GM18499 (cell line): Measurements from ENCODE around the gene PRG3.

Experiments used
- ATAC-seq: cut with Tn5 transposase; IDR thresholded peaks from one replicate; pipeline ENCODE4 v1.9.1; 2021; ENCODE audit warnings: moderate number of reproducible peaks; ENCODE audit not compliant: insufficient read depth, unreplicated experiment

The PRG3 gene

DNA sequence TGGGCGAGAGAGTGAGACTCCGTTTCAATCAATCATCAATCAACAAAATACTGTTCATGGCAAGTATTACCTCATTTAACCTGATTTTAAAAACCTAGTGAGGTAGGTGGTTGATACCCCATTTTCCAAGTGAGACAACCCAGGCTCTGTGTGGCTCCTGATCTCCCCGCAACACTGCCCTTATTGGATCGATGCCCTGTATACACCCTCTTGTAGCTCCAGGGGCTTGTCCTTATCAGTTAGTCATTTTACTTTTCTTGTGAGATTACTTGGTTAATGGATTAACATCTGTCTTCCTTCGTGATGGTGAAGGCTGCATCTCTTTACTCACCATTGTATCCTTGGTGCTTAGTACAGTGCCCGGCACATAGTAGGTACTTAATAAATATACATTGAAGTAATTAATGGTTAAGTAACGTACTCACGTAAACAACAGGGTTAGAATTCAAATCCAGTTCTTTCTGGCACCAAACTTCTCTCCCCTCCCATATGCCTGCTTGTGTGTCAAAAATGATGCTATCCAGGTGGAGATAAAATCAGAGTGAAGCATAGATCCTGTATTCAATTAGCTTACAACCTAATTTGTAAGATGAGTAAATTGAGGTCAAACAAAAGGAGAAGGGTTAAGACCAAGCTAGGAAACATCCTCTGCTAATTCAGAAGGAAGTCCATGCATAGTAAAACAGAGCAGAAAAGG lies 11.3 kb upstream of the PRG3 start:
- no peak for ATAC-seq

DNA sequence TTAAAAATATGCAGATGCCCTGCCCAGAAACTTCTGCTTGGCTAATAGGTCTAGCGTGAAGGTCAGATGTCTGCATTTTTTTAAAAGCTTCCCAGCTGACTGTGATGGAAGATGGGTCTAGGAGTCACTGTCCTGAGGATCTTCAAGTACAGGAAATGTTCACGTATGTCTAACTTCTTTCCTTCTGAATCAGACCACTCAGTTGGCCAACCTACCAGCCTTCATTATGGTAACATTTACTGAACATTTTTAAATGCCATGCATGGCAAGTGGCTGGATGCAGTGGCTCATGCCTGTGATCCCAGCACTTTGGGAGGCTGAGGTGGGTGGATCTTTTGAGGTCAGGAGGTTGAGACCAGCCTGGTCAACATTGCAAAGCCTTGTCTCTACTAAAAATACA lies 10.6 kb upstream of the PRG3 start:
- ATAC-seq: no peak

DNA sequence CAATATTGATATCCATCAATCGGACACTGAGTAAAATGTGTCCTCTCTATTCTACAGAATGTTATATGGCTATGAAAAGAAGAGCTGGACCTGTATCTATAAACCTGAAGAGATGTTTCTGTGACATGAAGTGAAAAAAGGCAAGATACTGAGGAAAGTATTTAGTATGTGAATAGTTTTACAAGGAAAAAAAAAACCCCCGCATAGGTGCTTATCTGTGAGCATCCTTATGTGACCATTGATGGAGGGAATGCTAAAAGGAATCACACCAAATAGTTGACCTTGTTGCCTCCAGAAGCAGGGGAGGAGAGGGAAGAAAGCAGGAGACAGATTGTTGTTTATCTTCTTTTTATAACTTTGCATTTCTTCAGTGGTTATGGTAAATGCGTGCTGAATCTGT lies 10.2 kb upstream of the PRG3 start:
- no peak for ATAC-seq

DNA sequence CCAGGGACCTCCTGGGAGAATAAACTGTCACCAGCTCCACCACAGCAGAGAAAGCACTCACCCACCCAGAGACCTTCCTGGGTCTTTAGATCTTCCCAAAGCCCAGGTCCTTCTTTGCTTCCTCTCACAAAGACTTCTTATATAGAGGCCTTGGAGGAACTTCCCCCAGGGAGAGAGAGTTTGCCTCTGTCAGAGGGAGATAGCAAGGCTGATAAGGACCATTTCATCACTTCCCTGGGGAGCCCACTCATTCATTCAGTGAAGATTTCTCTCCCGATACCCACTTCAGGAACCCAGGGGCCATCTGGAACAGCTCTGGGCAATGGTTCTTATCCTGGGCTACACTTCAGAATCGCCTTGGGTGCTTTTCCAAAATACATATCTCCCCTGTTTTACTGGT lies 9.6 kb upstream of the PRG3 start, which contains the start of gene PRG2:
Gene PRG2, minus strand, starts transcription at position 116 of the 400 bp plus-strand sequence. CDS start 706 bp downstream, outside the sequence.
- ATAC-seq: no peak

DNA sequence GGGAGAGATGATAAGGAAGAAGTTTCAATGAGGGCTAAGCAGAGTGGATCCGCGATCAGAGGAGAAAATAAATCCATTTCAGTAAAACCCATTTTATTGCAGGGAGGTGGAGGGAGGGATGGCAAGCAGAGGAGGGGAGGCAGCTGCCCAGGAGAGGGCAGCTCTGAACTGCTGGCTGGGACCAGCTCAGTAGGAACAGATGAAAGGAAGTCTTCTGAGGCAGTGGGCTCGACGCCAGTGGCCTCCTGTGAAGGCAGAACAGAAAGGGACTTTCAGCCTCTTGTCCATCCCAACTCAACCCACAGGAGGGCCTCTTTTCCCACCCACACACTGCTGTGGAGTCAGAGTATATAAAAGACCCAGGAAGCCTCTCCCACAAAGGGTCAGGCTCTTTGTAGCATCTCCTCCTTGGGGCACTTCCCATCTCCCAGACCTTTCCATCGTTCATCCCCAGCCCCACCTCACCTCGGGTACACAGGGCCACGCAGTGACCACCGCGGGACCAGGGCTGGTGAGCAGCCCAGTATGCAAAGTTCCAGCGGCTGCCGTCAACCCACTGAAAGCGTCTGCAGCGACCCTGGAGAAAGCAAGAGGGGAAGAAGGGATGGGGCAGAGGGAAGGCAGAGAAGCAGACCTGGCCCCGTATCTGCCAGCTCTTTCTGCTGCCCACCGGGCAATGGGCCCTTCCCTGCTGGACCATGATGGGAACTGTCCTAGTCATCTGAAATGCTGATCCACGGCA lies 6.5 kb upstream of the PRG3 start:
- no peak for ATAC-seq

DNA sequence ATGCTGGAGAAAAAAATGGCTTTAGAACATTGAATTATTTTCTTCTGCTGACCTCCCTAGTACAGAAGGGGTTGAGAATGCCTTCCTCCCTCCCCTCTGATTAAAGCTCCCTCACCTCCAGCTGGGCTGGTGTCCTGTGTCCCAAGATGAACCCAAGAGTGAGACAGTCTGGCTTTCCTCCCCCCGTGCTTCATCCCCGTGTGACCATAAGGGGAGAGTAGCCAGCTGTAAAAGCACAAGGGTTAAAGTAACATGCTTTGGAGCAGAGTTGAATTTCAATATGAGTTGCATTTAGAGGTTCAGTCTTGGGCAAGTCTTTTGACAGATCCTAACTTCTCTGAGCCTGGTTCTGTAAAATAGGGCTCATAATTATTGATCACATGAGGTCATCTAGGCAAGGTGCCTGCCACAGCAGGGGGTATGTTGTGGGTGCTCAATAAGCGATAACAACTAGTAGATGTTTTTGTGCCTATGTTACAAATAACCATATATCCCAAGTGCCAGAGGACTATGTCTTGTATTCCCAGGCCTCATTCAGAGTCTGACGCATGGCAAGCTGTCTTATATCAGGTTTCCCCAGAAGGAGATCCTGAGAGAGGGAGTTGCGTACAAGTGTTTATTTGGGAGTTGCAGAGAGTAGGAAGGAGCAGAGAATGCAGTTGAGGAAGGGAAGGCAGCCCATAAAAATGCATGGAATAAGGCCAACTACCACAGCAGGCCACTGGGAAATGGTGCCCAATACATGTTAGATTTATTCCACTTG lies 5.4 kb upstream of the PRG3 start:
- no peak for ATAC-seq

DNA sequence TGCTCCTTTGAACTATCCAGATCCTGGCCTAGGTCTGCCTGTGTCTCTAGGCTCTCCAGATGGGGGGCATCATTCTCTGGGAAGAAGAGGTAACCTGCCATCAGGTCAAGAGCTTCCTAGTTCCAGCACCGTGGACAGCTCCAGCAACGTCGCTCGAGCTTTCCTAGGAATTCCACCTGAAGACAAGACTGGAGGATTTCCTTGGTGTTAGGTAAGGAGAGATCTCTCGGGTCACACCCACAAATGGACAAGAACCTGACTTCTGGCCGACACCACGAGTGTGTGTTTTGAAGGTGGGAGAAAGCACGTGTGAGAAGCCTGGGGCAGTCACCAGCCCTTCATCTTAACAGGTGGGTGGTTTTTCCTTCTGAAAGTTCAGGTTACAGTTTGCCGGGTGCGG lies 1.2 kb downstream of the PRG3 start:
- no peak for ATAC-seq

DNA sequence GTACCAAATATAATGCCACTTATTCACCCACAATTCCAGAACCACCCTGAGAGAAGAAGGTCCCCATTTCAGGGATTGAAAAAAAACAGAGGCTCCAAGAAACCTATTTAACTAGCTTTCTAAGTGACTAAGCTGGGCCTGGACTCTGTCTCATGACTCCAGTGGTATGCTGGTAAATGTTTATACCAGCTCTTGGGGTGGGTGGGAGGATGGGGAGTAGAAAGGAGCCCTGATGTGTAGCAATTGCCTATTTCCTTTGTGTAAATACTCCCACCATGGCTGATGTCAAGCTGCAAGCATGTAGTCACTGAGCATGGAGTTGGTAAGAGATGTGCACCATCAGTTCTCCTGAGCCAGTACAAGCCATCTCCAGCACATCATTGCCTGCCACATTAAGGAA lies 2.8 kb downstream of the PRG3 start:
- ATAC-seq: no peak

DNA sequence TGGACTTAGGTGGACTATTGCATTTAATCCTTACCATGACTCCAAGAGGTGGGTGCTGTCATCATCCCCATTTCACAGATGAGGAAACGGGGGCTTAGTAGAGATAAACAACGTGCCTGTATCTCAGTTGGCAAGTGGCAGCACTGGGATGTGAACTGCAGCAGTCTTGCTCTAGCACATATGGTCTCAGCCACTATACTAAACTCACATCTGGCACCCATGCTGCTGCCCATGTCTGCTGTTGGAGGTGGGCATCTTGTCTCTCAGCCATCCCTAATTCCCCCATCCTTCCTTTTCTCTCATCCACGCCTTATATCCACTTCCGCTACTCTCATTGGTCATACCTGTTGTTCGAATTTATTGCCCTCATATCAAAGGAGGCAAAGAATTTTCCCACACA lies 3.8 kb downstream of the PRG3 start:
- ATAC-seq: no peak

DNA sequence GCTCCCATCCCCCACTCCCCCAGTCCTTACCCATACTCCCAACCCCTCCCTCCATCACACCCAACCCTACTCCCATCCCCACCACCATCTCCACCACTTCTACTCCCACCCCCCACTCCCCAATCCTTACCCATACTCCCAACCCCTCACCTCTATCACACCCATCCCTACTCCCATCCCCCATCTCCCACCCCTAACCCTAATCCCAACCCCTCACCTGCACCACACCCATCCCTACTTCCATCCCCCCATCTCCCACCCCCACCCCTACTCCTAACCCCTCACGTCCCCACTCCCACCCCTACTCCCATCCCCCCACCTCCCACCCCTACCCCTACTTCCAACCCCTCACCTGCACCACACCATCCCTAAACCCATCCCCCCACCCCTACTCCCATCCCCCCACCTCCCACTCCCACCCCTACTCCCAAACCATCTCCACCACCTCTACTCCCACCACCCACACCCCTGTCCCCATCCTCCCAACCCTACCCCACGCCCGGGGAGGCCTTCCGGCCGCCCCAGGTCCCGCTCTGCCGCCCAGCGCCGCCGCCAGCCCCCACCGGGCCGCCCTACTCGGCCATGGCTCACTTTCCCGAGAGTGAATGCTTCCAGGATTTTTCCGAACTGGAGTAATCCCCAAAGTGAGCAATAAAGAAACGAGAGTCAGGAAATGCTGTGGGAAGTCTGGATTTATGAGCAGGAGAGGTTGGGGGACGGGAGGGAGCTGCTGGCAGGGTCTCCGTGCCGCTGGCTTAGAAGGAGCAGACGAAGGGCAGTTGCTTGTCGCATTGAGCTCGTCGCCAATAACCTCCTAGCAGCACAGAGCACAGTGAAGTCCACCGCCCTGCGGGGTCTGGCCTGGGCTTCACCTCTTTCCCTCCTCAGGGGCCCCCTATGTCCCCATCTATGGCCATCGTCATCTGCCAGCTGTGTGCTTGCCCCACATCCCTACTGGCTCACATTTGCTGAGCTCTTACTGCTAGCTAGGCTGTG lies 4.6 kb downstream of the PRG3 start:
- ATAC-seq: no peak

DNA sequence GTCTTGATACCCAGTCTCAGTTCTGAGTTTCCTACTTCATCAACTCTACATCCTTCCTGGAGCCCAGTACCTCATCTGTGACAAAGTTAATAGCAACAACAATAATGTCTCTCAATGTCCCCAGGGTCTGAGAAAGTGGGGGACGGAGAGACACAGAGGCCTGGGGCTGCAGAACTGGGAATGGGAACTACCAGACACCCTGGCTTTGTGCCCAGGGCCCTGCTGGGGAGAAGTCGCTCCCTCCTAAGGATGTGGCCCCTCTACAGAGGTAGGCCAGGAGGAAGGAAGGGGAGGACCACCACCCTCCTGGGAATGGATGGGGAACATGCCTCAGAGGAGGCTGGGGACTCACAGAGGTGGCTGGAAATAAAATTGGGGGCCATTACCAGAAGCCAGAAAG lies 5.5 kb downstream of the PRG3 start:
- ATAC-seq: no peak

DNA sequence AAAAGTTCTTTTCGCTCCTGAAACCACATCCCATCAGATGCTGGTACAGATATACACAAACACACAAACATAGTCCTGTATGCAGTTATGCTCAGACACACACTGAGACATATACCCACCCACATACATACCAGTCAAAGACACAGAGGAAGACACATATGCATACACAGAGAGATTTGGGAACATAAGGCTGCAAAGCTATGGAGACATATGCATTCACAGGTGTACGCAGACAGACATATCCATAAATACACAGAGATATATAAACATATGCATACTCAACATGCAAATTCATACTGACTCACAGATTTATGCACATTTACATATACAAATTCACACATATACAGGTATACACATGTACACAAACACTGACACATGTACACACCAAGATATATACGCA lies 6.0 kb downstream of the PRG3 start:
- ATAC-seq: no peak

DNA sequence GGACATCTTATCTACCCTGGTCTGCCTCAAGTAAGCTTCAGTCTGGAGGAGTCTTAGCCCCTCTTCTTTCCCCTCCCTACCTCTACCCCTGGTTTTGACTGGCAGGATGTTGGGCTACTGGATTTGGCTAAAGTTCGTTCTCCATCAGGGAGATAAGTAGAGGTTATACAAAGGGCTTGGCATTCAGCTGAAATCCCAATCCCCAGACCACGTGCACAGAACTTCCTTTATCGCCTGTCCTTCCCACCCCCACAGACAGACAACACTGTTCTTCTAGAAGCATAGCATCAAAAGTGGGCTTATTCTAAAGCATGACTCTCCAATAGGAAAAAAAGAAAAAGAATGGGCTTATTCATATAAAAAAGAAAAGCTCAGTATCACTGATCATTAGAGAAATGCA lies 7.8 kb downstream of the PRG3 start:
- no peak for ATAC-seq

DNA sequence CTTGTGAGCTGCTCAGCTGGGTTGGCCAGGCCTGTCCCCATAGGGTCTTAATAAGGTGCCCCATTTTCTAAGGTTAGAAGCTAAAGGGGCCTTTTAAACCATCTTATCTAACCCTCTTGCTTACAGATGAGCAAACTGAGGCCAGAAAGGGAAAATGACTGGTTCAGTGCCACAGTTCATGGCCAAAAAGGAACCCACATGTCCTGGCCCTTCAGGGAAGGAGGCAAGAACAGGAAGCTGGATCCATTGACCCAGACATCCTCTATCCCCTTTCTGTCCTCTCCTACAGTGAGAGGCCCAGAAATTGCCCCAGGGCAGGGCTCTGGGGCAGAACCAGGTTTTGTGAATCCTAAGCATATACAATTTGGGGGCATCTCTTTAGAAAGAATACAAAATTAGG lies 10.0 kb downstream of the PRG3 start:
- no peak for ATAC-seq

DNA sequence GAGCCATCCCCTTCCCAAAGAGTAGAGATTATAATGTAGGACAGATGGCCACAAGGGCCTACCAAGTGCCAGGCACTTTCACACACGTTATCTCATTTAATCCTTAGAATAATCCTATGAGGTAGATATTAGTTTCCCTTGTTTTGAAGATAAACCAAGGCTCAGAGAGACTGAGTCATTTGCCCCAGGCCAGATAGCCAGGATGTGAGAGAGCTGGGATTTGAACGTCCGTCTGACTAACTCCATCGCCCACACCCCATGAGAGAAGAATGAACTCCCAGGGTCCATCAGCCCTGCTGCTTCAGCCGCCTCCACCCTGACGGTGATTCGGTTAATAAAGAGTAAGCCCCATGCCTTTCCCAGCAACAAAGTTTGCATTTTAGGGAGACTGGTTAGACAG lies 10.7 kb downstream of the PRG3 start:
- no peak for ATAC-seq

DNA sequence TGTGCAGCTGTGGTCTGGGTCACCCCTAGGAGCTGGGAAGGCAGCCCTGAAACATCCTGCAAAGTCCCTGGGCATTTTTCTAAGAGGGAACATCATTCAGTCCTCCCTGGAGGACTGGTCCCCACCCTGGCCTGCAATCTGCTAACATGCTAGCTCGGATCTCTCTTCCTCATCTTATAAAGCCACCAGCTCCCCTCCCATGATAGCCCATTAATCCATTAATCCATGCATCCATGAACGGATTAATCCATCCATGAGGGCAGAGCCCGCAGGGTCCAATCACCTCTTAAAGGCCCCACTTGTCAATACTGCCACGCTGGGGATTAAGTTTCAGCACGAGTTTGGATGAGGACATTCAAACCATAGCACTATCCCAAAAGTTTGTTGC lies 12.1 kb downstream of the PRG3 start:
- ATAC-seq: no peak

DNA sequence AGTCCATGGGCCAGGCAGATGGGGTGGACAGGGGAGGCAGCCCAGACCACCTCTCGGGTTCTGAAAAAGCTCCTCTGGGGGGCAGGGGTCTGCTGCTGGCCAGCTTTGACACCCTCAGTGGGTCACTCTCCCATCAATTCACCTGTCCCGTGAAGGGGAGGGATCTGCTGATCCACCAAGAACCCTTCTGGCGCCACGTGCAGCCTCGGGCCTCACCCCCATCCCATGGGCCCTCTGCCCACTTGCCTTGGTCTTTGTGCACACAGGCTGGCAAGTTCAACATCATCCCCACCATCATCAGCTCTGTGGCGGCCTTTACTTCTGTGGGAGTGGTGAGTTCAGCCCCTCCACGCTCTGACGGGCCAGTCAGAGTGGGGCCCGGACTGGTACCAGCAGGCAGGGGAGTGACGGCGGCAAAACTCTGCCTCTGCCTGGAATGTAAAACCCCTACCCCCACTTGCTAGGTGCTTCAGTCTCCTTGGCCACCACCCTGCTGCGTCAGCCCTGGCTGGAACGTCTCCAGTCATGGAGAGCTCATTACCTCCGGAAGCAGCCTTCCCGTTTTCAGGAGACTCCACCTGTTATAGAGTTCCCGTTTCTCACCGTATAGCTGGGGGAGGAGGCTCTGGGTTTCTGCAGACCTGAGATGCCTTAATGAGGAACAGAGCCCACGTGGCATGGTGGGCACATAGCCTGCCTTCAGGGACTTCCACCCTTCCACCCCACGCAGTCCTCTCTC lies 12.7 kb downstream of the PRG3 start:
- no peak for ATAC-seq

DNA sequence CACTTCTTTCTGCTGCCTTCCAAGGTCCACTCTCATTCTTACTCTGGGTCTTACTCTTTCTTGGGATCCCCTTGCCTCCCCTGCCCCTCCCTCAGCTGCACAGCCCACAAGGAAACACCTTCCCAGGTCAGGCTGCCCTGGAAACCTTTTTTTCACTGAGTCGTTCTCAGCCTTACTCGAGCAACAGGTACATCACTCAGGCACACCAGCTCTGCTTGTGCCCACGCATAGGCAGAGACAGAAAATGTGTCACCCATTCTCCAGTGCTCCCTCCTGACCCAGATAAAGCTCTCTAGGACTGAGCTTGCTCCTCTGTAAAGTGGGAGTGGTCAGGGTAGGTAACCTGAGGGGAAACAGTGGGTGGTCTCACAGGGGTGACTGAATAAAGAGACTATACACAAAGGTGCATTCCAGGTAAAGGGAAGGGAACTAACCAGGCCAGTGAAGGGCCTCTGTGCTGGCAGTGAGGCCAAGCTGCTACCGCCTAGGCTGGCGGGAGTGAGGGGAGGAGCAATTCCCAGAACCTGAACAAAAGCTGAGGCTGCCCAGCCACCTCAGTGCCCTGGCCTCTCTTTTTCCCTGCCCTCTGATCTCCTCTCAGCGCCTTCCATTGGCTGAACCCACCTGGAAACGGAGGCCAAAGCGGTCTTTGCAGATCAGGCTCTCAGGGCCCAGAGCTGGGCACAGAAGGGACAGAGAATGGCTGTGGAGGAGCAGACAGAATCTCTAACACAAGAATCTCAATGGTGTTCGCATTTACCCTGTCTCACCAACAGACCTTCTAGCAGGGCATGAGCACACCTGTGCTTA lies 15.9 kb downstream of the PRG3 start:
- no peak for ATAC-seq
